ENCODE results near the gene GAS7. TPM values are rescaled to one million over a fixed set of nuclear protein-coding genes. Genes with fewer than 3 reads are reported as not detected.

GAS7 gene
- total RNA-seq, 2 donors from 2014 or later: 79.7 to 113 TPM

GRCh38 chr17:9883451-9883850 is 315.0 kb downstream of the GAS7 start:
- H3K4me1 ChIP-seq: peaks cover 0 to 6% of the 10 kb centered on the region in 2 donors
- peaks cover 0 to 22% of the 10 kb centered on the region in 2 donors for H3K9me3 ChIP-seq
- H3K27me3 ChIP-seq: no peaks in the 10 kb centered on the region
- DNase-seq (ENCODE audit: low spot score): no peak
- no peak overlapping the region for H3K4me3 ChIP-seq
- no peak overlapping the region for H3K27ac ChIP-seq
- no peak for TF ChIP-seq CTCF (IDR thresholded peaks at IDR 0.05)
- H3K36me3 ChIP-seq: no peaks in the 10 kb centered on the region

- Histone ChIP-seq H3K4me1 (peaks cover 0 to 7% of the 10 kb centered on the region in 2 donors), H3K4me3 (no peak overlapping the region), H3K27ac (no peak overlapping the region), H3K36me3 (no peaks in the 10 kb centered on the region), H3K27me3 (no peaks in the 10 kb centered on the region), H3K9me3 (peaks cover 0 to 22% of the 10 kb centered on the region in 2 donors)
- TF ChIP-seq CTCF (IDR thresholded peaks at IDR 0.05): no peak
- no peak for DNase-seq (ENCODE audit: low spot score)
These were observed 317.8 kb downstream of the GAS7 start for GRCh38 chr17:9880582-9880999.

- Histone ChIP-seq H3K36me3 (no peaks in the 10 kb centered on the region), H3K9me3 (peaks cover 0 to 21% of the 10 kb centered on the region in 2 donors), H3K27me3 (no peaks in the 10 kb centered on the region), H3K27ac (no peak overlapping the region), H3K4me1 (peaks cover 0 to 12% of the 10 kb centered on the region in 2 donors), H3K4me3 (no peak overlapping the region)
- DNase-seq (ENCODE audit: low spot score): no peak
- TF ChIP-seq CTCF (IDR thresholded peaks at IDR 0.05): no peak
These were observed 319.4 kb downstream of the GAS7 start for GRCh38 chr17:9878786-9879525.

- Histone ChIP-seq H3K27me3 (no peaks in the 10 kb centered on the region), H3K4me1 (peaks cover 0 to 12% of the 10 kb centered on the region in 2 donors), H3K27ac (no peak overlapping the region), H3K36me3 (no peaks in the 10 kb centered on the region), H3K4me3 (no peak overlapping the region), H3K9me3 (peaks cover 0 to 15% of the 10 kb centered on the region in 2 donors)
- DNase-seq (ENCODE audit: low spot score): no peak
- TF ChIP-seq CTCF (IDR thresholded peaks at IDR 0.05): no peak
These were observed 320.1 kb downstream of the GAS7 start for GRCh38 chr17:9878356-9878755.

- TF ChIP-seq CTCF (IDR thresholded peaks at IDR 0.05): no peak
- no peaks in the 10 kb centered on the region for H3K27me3 ChIP-seq
- no peak overlapping the region for H3K4me3 ChIP-seq
- H3K4me1 ChIP-seq: peaks cover 0 to 6% of the 10 kb centered on the region in 2 donors
- no peaks in the 10 kb centered on the region for H3K36me3 ChIP-seq
- no peaks in the 10 kb centered on the region for H3K9me3 ChIP-seq
- no peak for DNase-seq (ENCODE audit: low spot score)
- H3K27ac ChIP-seq: no peak overlapping the region
These were observed 323.0 kb downstream of the GAS7 start for GRCh38 chr17:9875441-9875840.

- TF ChIP-seq CTCF (IDR thresholded peaks at IDR 0.05): no peak
- no peaks in the 10 kb centered on the region for H3K36me3 ChIP-seq
- peaks cover 0 to 6% of the 10 kb centered on the region in 2 donors for H3K4me1 ChIP-seq
- no peak overlapping the region for H3K4me3 ChIP-seq
- no peak overlapping the region for H3K27ac ChIP-seq
- no peaks in the 10 kb centered on the region for H3K27me3 ChIP-seq
- no peak for DNase-seq (ENCODE audit: low spot score)
- H3K9me3 ChIP-seq: no peaks in the 10 kb centered on the region
These were observed 323.7 kb downstream of the GAS7 start for GRCh38 chr17:9874722-9875121.

All from right atrium auricular region (tissue), 2 donors.